ENCODE measurements around the gene CEP112.

DNA sequence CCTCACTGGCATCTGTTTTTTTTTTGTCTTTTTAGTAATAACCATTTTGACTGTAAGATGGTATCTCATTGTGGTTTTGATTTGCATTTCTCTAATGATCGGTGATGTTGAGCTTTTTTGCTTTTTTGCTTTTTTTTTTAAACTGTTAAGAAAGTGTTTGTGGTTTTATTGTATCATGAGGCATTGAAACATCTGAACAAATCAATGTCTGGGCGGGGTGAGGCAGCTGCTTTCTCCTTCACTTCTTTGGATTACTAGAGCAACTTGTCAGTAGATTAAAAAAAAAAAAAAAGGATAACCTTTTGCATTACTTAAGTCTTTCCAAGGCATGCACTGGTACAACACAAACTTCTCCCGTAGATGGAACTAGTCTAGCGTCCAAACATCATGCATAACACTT lies 191.7 kb downstream of the CEP112 start:
- TF ChIP-seq, protein P1, sequence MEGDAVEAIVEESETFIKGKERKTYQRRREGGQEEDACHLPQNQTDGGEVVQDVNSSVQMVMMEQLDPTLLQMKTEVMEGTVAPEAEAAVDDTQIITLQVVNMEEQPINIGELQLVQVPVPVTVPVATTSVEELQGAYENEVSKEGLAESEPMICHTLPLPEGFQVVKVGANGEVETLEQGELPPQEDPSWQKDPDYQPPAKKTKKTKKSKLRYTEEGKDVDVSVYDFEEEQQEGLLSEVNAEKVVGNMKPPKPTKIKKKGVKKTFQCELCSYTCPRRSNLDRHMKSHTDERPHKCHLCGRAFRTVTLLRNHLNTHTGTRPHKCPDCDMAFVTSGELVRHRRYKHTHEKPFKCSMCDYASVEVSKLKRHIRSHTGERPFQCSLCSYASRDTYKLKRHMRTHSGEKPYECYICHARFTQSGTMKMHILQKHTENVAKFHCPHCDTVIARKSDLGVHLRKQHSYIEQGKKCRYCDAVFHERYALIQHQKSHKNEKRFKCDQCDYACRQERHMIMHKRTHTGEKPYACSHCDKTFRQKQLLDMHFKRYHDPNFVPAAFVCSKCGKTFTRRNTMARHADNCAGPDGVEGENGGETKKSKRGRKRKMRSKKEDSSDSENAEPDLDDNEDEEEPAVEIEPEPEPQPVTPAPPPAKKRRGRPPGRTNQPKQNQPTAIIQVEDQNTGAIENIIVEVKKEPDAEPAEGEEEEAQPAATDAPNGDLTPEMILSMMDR (conservative IDR thresholded peaks at IDR 0.05) = no peak
- no peak for TF ChIP-seq ZFX (IDR thresholded peaks at IDR 0.05)

Measured in C4-2B (cell line).